ENCODE data around the gene AFMID. TPM values are rescaled to one million over a fixed set of nuclear protein-coding genes. Genes with fewer than 3 reads are reported as not detected.

AFMID gene
- total and polyA plus RNA-seq, 2 donors (not counting 1 experiment from before 2014, with no cell fraction given) = 18.2 to 24.8 TPM

- peak; percentile 18 for DNase-seq
- no peak for ATAC-seq (ENCODE audit: low read depth)
- no peak overlapping the region for H3K27ac ChIP-seq (ENCODE audit: low read length in 2 of 2)
- Mint-ChIP-seq H3K4me1 (peaks cover 15% of the 10 kb centered on the region), H3K27ac (peak overlapping the region; percentile 64), H3K4me3 (peak overlapping the region; percentile 28), H3K9me3 (ENCODE audit: insufficient read depth) (no peaks in the 10 kb centered on the region), H3K27me3 (peaks cover 17% of the 10 kb centered on the region)
- H3K9ac ChIP-seq (ENCODE audit: low read length) = no peak overlapping the region
- H4K20me1 ChIP-seq (ENCODE audit: control insufficient read depth, insufficient read depth, low read length, poor library complexity, severe bottlenecking) = no peaks in the 10 kb centered on the region
- TF ChIP-seq EZH2 (IDR thresholded peaks at IDR 0.05; ENCODE audit: borderline replicate concordance, insufficient read depth, low read depth, low read length, poor library complexity, severe bottlenecking) (no peak), CTCF (IDR thresholded peaks at IDR 0.05) (no peak)
- ChIA-PET POLR2A (no interaction called here), CTCF (no interaction called here)
- no peaks in the 10 kb centered on the region for H3K79me2 ChIP-seq (ENCODE audit: control insufficient read depth, insufficient read depth, low read length)
- peaks cover 0 to 11% (median 0%) of the 10 kb centered on the region in 3 donors for H3K9me3 ChIP-seq (ENCODE audit: control extremely low read depth in 1 of 3, control insufficient read depth in 2 of 3, insufficient read depth in 1 of 3, low read length in 2 of 3)
- H3K4me3 ChIP-seq (ENCODE audit: control extremely low read depth in 1 of 5, extremely low read depth in 1 of 5, insufficient read depth in 1 of 5, low read depth in 2 of 5, low read length in 4 of 5) = no peak overlapping the region
- intact Hi-C loops (cut with micrococcal nuclease) = no loop called here
- H2AFZ ChIP-seq (ENCODE audit: insufficient read depth, low read depth, low read length, poor library complexity, severe bottlenecking) = no peak overlapping the region
- H3K4me1 ChIP-seq (ENCODE audit: control insufficient read depth in 2 of 2, insufficient read depth in 2 of 2, low read length in 2 of 2) = peaks cover 14 to 20% of the 10 kb centered on the region in 2 donors
- peak overlapping the region; percentile 5 for H3K4me2 ChIP-seq (replicated peaks; ENCODE audit: low read depth, low read length, poor library complexity, severe bottlenecking)
- no peaks in the 10 kb centered on the region for H3K36me3 ChIP-seq (replicated peaks in 1 of 2; ENCODE audit: control extremely low read depth in 1 of 2, control insufficient read depth in 1 of 2, extremely low read depth in 1 of 2, insufficient read depth in 2 of 2, low read length in 1 of 2)
- WGBS (ENCODE audit: insufficient coverage) = 92% methylated on average over 2 of the region's 2 CpGs
- peaks cover 0 to 48% (median 22%) of the 10 kb centered on the region in 4 experiments for H3K27me3 ChIP-seq (replicated peaks in 1 of 4; ENCODE audit: control extremely low read depth in 1 of 4, control insufficient read depth in 3 of 4, insufficient read depth in 4 of 4, low read length in 3 of 4)
These were observed 45.7 kb downstream of the AFMID start for GRCh38 chr17:78232859-78233173.

- H3K27me3 Mint-ChIP-seq = peaks cover 17% of the 10 kb centered on the region
- no peak overlapping the region for H2AFZ ChIP-seq (ENCODE audit: insufficient read depth, low read depth, low read length, poor library complexity, severe bottlenecking)
- no peak for DNase-seq
- H3K27me3 ChIP-seq (replicated peaks in 1 of 4; ENCODE audit: control extremely low read depth in 1 of 4, control insufficient read depth in 3 of 4, insufficient read depth in 4 of 4, low read length in 3 of 4) = peaks cover 0 to 41% (median 20%) of the 10 kb centered on the region in 4 experiments
- H3K4me3 ChIP-seq (ENCODE audit: control extremely low read depth in 1 of 5, extremely low read depth in 1 of 5, insufficient read depth in 1 of 5, low read depth in 2 of 5, low read length in 4 of 5) = no peak overlapping the region
- peaks cover 14 to 20% of the 10 kb centered on the region in 2 donors for H3K4me1 ChIP-seq (ENCODE audit: control insufficient read depth in 2 of 2, insufficient read depth in 2 of 2, low read length in 2 of 2)
- no peaks in the 10 kb centered on the region for H3K9me3 Mint-ChIP-seq (ENCODE audit: insufficient read depth)
- peaks cover 21% of the 10 kb centered on the region for H3K4me1 Mint-ChIP-seq
- CTCF ChIA-PET = interaction anchor here (1.1 kb wide), 1 partner anchor 18 kb away, joined by 3 read pairs; no protein-coding TSS in a partner anchor
- H3K79me2 ChIP-seq (ENCODE audit: control insufficient read depth, insufficient read depth, low read length) = no peaks in the 10 kb centered on the region
- no peak overlapping the region for H3K27ac Mint-ChIP-seq
- H3K27ac ChIP-seq (ENCODE audit: low read length in 2 of 2) = no peak overlapping the region
- peaks cover 0 to 11% (median 0%) of the 10 kb centered on the region in 3 donors for H3K9me3 ChIP-seq (ENCODE audit: control extremely low read depth in 1 of 3, control insufficient read depth in 2 of 3, insufficient read depth in 1 of 3, low read length in 2 of 3)
- 95% methylated on average over 9 of the region's 10 CpGs for WGBS (ENCODE audit: insufficient coverage)
- intact Hi-C loops (cut with micrococcal nuclease) = no loop called here
- H3K9ac ChIP-seq (ENCODE audit: low read length) = no peak overlapping the region
- no peak overlapping the region for H3K4me3 Mint-ChIP-seq
- no peak for ATAC-seq (ENCODE audit: low read depth)
- no peaks in the 10 kb centered on the region for H3K36me3 ChIP-seq (replicated peaks in 1 of 2; ENCODE audit: control extremely low read depth in 1 of 2, control insufficient read depth in 1 of 2, extremely low read depth in 1 of 2, insufficient read depth in 2 of 2, low read length in 1 of 2)
- H3K4me2 ChIP-seq (replicated peaks; ENCODE audit: low read depth, low read length, poor library complexity, severe bottlenecking) = no peak overlapping the region
- POLR2A ChIA-PET = no interaction called here
- H4K20me1 ChIP-seq (ENCODE audit: control insufficient read depth, insufficient read depth, low read length, poor library complexity, severe bottlenecking) = no peaks in the 10 kb centered on the region
- TF ChIP-seq EZH2 (IDR thresholded peaks at IDR 0.05; ENCODE audit: borderline replicate concordance, insufficient read depth, low read depth, low read length, poor library complexity, severe bottlenecking) (no peak), CTCF (IDR thresholded peaks at IDR 0.05) (no peak)
These were observed 46.5 kb downstream of the AFMID start for GRCh38 chr17:78233678-78234077.
